Activated CD4-positive, alpha-beta T cell treated with anti-CD3 and anti-CD28 coated beads for 1 hour (primary cell): ENCODE measurements around the gene TRIM33.

Source experiments
- DNase-seq: peaks from one replicate; pipeline ENCODE4 v3.0.0-alpha.2; 2020

The TRIM33 gene

DNA sequence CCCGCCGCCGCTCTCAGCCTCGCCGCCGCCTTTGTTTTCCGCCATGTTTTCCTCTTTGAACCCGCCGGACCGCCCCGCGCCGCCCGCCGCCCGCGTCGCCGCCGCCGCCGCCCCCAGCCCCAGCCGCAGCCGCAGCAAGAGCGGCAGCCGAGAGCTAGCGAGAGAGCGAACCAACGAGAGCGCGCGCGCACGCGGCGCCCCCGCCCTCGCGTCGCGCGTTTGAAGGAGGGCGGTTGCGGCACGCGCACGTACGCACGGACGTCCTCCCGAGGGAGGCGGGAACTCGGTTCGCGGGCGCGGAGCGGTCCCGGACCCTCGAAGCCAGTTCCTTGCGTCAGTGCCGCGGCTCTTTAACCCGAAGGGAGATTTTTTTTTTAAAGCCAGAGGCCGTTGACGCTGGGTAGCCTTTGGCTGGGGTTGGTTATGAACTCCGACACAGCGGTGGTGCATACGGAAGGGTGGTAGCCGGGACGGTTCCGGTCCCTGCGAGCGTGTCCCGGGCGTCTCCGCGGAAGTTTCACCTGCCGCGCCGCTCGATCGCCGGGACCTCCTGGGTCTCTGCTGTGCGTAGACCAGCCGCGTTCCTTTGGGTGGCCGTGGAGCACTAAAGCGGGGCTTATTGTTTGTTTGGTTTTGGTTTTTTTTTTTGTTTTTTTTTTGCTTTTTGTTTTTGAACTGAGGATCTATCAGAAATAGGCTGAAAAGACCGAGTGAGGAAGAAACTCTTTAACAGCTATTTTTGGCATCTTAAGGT is at the start of gene TRIM33:
Gene TRIM33, minus strand, starts transcription at position 172 of the 754 bp plus-strand sequence. Its CDS starts 127 bp downstream, at position 45.
- DNase-seq, result peak; percentile 90

DNA sequence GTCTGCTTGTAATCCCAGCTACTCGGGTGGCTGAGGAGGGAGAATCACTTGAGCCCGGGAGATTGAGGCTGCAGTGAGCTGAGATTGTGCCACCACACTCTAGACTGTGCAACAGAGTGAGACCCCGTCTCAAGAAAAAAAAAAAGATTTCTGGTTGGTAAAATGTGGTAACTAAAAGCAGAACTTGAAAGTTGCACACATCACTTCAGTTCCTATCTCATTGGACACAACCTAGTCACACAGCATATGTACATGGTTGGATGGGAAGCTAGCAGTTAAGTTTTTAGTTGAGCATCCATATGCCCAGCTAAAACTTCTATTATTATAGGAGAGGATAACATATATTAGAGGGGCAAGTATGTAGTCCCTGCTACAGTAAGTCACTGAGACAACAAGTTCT is 48.4 kb upstream of the TRIM33 start:
- DNase-seq, result no peak

DNA sequence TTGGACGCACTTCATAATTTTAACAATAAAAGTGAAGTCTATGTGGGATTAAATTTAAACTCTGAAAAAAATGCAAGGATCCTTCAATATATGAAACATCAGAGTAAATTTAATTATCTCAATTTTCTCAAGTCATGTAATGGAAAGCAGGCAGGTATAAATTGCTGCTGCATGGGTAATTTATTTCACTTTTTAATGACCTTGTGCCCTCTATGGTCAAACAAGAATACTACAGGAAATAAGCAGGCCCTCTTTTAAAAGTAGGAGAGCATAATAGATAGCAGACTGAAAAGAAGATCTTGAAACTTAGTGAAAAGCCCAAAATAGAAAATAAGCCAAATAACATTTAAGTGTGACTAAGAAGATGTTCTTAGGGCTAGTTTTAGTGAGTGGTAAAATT is 47.5 kb upstream of the TRIM33 start:
- DNase-seq, result no peak

DNA sequence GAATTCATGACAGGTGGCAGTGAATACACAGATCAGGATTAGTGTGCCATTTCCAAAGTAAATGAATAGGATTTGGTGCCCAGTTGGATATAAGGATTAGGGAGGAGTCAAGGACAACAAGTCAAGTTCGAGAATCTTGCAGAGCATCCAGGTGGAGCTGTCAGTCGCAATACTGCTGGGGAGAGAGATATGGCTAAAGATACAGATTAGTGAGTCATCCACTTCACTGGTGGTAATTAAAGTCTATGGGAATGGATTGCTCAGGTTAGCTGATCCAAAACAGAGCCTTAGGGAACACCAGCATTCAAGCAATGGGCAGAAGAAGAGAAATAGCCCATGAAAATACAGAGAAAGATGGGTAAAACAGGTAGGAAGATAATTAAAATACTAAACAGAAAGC is 43.6 kb upstream of the TRIM33 start:
- no peak for DNase-seq

DNA sequence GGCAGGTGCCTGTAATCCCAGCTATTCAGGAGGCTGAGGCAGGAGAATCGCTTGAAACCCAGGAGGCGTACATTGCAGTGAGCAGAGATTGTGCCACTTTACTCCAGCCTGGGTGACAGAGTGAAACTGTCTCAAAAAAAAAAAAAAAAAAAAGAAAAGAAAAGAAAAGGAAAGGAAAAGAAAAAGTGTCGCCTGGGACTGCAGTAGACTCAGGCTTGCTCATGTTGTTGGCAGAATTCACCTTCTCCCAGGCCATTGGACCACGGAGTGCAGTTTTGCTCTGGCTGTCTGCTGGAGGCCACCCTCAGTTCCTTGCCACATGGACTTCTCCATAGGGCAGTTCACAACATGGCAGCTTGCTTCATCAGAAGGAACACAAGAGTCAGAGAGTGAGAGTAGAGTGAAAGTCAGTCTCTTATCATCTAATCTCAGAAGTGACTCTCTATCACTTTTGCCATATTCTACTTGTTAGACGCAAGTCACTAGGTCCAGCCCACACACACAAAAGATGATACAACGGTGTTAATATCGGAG is 41.2 kb upstream of the TRIM33 start:
- no peak for DNase-seq

DNA sequence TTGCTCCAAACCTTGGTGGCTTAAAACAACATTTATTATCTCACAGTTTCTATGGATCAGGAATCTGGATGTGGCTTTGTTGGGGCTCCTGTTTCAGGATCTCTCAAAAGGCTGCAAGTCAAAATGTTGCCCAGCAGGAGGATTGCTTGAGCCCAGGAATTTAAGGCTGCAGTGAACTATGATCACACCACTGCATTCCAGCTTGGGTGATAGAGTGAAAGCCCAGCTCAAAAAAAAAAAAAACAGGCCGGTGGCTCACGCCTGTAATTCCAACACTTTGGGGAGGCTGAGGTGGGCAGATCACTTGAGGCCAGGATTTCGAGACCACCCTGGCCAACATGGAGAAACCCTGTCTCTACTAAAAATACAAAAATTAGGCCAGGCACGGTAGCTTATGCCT is 40.4 kb upstream of the TRIM33 start:
- no peak for DNase-seq

DNA sequence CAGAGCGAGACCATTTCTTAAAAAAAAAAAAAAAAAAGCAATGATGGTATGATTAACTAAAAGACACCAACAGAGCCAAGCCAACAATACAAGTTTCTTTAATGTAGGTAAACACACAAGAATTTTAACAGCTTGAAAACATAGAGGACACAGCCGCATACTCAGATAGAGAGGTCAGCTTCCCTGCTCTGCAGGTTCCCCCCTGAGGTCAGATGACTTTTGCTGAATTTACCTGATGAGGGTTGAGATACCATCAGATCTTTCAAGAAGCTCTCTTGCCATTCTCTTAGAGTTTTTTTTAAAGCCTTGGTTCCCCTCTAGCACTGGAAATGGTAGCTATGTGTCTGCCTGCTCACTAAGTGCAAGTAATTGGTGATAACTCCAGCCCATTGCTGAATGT is 39.3 kb upstream of the TRIM33 start:
- DNase-seq, result no peak

DNA sequence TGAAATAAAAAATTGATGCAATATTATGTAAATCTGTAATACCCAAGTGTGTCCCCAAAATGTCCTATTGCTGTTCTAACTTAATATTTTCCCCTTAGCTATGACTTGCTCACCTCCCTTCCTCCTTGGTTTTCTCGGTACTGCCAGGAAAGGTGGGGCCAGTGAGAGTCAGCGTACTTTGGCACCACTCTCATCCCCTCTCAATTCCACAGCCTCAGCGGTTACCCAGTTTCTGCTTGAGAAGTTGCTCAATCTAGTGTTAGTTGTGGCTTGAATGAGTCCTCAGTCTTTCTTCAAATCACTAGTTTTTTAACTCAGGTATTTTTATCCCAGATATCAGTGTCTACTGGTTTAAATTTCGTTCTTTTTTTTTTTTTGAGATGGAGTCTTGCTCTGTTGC is 38.1 kb upstream of the TRIM33 start:
- no peak for DNase-seq

DNA sequence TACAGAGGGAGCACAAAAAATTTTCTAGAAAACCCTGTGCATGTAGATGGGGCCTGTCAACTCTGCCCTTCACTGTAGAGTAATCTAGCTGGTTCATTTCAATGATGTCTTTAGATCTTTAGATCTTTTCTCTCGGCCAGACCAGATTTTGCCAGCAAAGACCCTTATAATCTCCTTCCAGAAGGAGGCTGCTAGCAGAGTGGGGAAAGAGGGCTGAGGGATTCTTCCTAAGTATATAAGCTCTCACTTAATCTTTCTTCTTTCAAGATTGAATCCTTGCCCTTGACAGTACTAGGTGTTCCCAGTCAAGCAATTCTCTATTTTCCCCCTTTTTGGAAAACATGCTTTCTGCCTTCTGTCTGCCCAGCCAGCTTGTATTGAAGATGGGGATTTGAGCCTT is 36.1 kb upstream of the TRIM33 start:
- no peak for DNase-seq

DNA sequence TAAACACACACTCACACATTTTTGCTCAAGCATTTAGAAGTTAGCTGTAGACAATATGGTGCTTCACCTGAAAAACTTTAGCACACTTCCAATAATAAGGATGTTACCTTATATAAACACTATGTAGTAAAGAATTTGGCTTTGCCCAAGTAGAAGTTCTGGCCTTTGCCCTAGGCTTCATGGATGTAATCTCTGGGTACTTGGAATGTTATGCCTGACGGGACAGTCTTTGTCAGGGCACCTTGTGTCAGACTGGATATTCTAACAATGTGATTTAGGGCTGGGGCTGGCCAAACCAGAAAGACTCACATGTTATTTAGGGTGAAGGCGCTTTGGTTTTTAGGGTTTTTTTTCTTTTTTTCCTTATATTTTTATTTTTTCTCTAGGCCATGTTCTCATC is 34.8 kb upstream of the TRIM33 start:
- no peak for DNase-seq

DNA sequence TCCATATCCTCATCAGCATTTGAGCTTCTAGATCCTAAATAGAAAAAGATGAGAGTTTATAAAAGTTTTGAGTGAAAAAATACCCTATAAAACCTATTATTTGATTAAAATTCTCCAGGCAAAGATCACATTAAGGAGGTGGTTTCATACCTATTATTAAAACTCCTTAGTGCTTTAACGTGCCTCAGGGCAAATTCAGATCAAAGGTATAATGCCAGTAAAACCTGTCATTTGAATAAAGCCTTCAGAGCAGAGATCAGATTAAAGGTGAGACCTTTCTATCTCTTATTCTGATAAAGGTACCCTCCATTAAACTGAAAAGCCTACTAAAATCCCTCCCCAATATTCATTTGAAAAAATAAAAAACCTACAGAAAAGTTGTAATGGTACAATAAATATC is 34.3 kb upstream of the TRIM33 start:
- no peak for DNase-seq

DNA sequence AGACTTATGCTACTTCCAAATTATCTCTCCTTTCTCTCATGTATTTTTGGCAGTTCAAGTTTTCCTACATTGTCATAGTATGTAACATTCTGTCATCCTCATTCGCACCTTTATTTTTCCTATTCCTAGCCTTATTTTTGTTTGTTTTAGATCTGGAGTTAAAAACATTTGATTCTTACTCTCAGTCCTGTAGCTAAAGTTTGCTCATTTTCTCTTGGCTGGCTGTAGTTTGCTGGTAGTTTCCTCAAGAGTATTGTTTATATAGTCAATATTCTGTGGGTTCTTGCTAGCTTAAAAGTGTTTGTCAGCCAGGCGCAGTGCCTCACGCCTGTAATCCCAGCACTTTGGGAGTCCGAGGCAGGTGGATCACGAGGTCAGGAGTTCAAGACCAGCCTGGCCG is 29.8 kb upstream of the TRIM33 start:
- DNase-seq, result no peak

DNA sequence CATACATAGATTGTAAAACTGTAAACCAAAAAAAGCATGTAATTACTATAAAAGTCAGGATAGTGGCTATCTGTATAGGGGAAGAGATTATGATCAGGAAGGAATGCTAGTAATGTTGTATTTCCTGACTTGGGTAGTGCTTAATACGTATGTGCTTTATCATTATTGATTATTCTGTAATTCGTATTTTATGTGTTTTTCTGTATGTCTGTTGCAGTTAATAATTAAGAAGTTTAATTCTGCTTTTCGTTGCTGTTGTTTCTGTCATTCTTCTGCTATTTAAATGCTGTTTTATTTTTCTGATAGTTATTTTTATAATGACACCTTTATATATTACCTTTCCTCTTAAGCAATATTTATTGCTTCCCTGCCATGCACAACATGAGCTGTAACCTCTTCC is 29.3 kb upstream of the TRIM33 start:
- DNase-seq, result no peak

DNA sequence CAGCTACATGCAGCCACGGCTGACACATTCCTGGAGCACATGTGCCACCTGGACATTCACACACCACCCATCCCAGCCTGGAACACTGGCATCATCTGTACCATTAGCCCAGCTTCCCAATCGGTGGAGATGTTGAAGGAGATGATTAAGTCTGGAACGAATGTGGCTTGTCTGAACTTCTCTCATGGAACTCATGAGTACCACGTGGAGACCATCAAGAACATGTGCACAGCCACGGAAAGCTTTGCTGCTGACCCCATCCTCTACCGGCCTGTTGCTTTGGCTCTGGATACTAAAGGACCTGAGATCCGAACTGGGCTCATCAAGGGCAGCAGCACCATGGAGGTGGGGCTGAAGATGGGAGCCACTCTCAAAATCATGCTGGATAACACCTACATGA is 25.0 kb upstream of the TRIM33 start:
- no peak for DNase-seq

DNA sequence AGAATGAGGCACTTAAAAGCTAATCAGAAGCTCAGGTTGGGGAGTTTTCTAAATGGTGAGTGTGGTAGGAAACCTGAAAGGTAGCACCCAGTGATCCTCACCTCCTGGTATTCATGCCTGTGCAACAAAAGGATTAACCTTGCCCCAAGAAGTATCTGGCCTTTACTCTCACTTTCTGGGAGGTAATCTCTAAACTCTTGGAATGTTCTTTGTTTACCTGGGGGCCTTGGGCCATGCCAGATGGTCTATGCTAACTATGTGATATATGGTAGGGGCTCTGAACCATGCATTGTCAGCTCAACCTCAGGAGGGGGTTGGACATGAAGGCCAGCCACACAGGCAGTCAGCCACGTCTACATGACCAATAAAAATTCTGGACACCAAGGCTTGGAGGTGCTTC is 24.4 kb upstream of the TRIM33 start:
- no peak for DNase-seq

DNA sequence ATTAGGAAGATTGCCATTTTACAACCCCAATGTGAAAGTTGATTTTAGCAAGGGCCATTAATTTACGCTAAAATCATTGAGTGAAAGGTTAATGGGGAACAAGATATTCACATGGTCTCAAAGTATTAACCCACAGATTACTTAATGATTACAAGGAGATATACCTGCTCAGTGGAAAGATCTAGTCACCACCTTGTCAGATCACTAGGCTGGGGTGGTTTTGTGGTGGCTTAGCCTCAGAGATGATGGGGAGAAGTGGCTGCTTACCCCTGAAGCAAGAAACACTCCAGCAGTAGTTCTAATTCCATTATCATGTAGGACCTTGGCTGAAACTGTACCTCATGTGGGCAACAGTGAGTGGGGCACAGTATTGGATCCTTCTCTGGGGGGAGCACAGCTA is 20.1 kb upstream of the TRIM33 start:
- no peak for DNase-seq

DNA sequence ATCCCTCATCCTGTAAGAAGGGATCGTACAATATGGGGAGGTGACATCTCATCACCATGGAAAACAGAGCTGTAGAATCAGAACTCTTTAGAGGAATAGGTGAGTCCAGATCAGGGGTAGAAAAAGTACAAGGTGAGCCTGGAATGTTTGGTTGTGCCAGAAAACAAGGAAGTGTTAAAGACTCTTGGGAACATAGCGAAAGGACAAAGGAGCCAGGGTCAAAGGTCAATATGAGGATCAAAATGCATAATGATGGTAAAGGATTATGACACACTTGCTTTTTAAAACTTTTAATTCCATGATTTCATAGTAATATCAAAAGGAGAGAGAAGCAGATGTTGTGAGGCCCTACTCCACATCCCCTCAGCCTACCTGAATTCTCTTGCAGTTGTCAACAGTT is 19.2 kb upstream of the TRIM33 start:
- no peak for DNase-seq

DNA sequence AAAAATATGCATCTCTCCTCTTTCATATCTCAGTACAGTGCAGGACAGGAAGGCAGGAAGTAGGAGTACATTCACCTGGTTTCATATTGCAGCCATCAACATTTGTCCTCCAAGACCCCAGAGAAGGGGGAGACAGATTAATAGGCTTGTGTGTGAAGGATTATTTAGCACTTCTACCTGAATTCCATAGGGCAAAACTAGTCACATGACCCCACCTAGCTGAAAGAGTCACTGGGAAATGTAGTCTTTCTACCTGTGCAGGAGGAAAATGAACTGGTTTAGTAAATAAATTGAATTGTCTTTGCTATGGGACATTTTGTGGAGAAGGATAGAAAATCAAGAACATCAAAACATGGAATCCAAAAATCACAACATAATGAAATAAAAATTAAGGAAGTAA is 13.9 kb upstream of the TRIM33 start:
- DNase-seq, result no peak

DNA sequence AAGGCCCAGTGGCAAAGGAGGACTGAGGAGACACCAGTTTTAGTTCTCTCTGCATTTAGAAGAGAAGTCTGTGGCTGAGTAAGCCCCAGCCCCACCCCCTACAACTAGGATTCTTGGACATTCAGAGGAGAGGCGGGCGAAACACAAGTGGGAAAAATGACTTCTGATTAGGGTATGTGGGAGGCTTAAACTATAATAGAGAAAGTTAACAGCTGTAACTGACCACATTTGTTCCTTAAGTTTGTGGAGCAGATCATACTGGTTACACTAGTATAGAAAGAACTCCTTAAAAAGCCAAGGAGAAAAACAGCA is 11.2 kb upstream of the TRIM33 start:
- no peak for DNase-seq

DNA sequence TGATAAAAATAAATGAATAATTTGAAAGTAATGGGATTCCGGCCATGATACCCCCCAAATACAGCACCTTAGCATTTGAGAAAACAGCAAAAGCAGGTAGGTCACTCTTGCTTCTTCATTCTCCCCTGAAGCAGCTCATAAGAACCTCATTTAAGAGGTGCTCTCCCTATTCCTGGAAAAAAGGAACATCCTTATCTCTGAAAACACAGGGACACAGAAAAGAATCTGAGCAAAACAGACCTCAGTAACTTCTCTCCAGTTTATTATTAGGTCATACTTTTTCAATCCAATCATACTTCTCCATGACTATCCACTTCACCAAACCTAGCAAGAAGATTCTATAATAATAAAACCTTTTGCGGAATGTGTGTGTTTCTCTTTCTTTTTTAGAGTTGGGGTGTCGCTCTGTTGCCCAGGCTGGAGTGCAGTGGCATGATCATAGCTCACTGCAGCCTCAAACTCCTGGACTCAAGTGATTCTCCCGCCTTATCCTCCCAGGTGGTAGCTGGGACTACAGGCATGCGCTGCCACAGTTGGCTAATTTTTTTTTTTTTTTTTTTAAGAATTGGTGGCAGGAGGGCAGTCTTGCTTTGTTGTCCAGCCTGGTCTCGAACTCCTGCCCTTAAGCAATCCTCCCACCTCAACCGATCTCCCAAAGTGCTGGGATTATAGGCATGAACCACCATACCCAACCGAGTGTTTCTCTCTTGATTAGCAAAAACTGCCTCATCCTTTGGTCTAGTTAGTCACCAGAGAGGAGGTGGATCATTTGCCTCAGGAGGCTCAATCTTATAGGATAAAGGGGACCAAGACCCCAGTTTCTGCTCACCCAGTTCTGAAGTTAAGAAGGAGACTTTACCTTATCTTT is 10.6 kb upstream of the TRIM33 start:
- DNase-seq, result no peak

DNA sequence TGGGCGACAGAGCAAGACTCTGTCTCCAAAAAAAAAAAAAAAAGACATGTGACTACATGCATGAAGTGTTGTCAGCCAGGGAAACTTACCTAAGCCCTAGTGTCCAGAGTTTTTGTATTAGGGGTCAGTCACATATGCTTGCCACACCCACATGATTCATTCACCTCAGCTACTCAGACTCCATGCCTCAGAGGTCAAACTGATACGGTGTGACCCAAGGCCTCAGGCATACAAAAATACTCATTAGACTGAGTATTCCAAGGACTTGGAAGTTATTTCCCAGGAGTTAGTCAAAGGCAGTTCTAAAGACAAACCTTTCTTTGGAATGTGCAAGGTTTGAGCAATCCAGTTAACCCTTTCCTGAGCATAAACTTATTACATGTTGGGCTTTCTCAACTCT is 6.3 kb upstream of the TRIM33 start:
- DNase-seq, result no peak

DNA sequence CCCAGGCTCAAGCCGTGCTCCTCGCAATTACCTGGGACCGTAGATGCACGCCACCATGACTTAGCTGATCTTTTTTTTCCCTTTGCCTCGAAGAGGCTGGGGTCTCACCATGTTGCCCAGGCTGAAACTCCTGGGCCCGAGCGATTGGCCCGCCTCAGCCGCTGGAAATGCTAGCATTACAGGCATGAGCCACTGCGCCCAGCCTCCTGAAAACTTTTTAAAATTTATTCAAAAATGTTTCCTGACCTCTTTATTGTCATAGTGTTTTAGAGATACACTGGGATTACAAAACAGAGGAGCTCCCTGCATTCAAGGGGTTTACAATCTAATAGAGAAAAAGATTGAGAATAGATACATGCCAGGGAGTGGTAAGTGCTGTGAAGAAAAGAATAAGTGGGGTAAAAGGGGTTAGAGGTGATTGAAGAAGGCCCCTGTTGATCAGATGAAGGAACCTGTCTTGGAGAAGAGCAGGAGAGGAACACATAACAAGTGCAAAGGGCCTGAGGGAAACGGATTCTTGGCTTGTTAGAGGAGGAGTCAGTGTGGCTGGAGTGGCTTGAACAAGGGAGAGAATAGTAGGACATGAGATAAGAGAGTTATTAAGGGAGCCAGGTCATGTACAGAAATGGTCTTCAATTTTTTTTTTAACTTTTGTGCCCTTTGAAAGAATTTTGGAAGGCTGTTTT is 1.7 kb upstream of the TRIM33 start:
- no peak for DNase-seq

DNA sequence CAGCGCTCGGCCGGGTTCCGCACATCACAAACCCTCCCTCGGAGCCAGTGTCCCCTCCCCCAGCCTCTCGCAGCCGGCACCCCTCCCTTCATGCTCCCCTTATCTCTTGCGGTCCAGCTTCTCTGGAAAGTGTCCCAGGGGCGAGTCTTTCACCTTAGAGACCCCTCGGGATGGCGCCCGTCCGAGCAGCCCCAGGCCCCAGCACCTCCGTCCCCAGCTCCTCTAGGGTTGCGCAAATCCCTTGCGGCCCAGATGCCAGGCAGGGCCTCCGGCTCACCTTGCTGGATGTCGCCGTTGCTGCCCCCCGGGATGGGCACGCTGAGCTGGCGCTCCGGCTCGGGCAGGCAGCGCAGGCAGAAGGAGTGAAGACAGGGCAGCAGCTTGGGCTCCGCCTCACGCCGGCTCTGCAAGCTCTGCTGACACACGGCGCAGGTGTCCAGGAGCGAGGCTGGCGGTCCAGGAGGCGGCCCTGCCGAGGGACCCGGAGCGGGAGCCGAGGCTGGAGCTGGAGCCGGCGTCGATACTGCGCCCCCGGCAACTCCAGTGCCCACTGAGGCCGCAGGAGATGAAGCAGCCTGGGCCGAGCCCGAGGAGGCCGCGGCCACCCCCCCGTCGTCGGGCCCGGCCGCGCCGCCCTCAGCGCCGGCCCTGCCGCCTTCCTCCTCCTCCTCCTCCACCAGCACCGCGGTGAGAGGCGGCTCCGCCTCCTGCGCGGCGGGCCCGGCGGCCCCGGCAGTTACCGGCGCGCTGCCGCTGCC is 550 bp downstream of the TRIM33 start:
- peak; percentile 28 for DNase-seq
